Measurements from ENCODE around the gene PTPRN.

Gene PTPRN

GRCh38 chr2:219286436-219287115, 22.6 kb downstream of the PTPRN start:
- DNase-seq: no peak

GRCh38 chr2:219285894-219286425, 23.2 kb downstream of the PTPRN start:
- DNase-seq: no peak

GRCh38 chr2:219285373-219285735, 23.8 kb downstream of the PTPRN start:
- no peak for DNase-seq

- DNase-seq: no peak
Measured at GRCh38 chr2:219284501-219285372, 24.5 kb downstream of the PTPRN start.

- no peak for DNase-seq
Measured at GRCh38 chr2:219282943-219283581, 26.1 kb downstream of the PTPRN start.

- no peak for DNase-seq
Measured at GRCh38 chr2:219282375-219282774, 26.8 kb downstream of the PTPRN start.

- DNase-seq: no peak
Measured at GRCh38 chr2:219281588-219281987, 27.6 kb downstream of the PTPRN start.

- DNase-seq: no peak
Measured at GRCh38 chr2:219280651-219281050, 28.6 kb downstream of the PTPRN start.

- DNase-seq: no peak
Measured at GRCh38 chr2:219279916-219280516, 29.2 kb downstream of the PTPRN start.

GRCh38 chr2:219279151-219279915, 29.9 kb downstream of the PTPRN start, which contains the start of gene DNAJB2:
DNAJB2 (plus strand) TSS chr2:219279366; CDS start chr2:219279834, 468 bp downstream.
- DNase-seq: peak; percentile 98

GRCh38 chr2:219278655-219279150, 30.5 kb downstream of the PTPRN start:
- no peak for DNase-seq

GRCh38 chr2:219277703-219278654, 31.2 kb downstream of the PTPRN start:
- DNase-seq: peak; percentile 56

- DNase-seq: peak; percentile 85
Measured at GRCh38 chr2:219274361-219274921, 34.8 kb downstream of the PTPRN start.

GRCh38 chr2:219273937-219274336, 35.3 kb downstream of the PTPRN start:
- DNase-seq: no peak

GRCh38 chr2:219272995-219273394, 36.2 kb downstream of the PTPRN start:
- DNase-seq: no peak

GRCh38 chr2:219272356-219272755, 36.8 kb downstream of the PTPRN start:
- DNase-seq: no peak

- DNase-seq: no peak
Measured at GRCh38 chr2:219271021-219271420, 38.2 kb downstream of the PTPRN start.

- no peak for DNase-seq
Measured at GRCh38 chr2:219270055-219270372, 39.2 kb downstream of the PTPRN start.

- no peak for DNase-seq
Measured at GRCh38 chr2:219269362-219270054, 39.7 kb downstream of the PTPRN start.

- no peak for DNase-seq
Measured at GRCh38 chr2:219268294-219268693, 40.9 kb downstream of the PTPRN start.

All from amniotic stem cell (primary cell).